Uterus (tissue), 2 donors: ENCODE data around the gene HIP1R.

Experiments
- POLR2A ChIP-seq, 2 donors: fragments of 450-650 bp; IDR thresholded peaks; one replicate each; pipeline ENCODE4 v1.6.1; 2016; ENCODE audit warnings: antibody characterized with exemption in 2 of 2, mild to moderate bottlenecking in 1 of 2, moderate library complexity in 1 of 2
- TF ChIP-seq, protein P1 (sequence below), 4 experiments: fragments of 200-600 bp in 2 of 4; fragments of 450-650 bp in 2 of 4; sonication (generic) in 2 of 4; IDR thresholded peaks; one replicate each; pipeline ENCODE4 v1.5.1; 2016 to 2019; ENCODE audit warnings: antibody characterized with exemption in 4 of 4, mild to moderate bottlenecking in 2 of 4, moderate library complexity in 1 of 4

DNA sequence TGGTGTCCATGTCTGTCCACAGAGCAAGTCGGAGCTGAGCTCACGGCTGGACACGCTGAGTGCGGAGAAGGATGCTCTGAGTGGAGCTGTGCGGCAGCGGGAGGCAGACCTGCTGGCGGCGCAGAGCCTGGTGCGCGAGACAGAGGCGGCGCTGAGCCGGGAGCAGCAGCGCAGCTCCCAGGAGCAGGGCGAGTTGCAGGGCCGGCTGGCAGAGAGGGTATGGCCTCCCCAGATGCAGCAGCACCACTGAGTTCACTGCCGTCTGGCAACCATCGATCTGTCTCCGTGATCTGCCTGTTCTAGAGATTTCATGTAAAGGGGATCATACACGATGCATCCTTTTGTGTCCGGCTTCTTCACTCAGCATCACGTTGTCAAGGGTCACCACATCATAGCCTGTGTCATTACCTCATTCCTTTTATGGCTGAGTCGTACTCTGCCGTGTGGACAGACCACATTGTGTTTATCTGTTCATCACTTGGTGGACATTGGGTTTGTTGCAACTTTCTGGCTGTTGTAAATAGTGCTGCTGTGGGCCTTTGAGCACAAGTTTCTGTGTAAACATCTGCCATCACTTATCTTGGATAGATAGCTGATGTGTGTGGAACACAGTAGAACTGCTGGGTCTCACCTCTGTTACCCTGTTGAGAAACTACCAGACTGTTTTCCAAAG, 21.9 kb downstream of the HIP1R start:
- TF ChIP-seq, protein P1, sequence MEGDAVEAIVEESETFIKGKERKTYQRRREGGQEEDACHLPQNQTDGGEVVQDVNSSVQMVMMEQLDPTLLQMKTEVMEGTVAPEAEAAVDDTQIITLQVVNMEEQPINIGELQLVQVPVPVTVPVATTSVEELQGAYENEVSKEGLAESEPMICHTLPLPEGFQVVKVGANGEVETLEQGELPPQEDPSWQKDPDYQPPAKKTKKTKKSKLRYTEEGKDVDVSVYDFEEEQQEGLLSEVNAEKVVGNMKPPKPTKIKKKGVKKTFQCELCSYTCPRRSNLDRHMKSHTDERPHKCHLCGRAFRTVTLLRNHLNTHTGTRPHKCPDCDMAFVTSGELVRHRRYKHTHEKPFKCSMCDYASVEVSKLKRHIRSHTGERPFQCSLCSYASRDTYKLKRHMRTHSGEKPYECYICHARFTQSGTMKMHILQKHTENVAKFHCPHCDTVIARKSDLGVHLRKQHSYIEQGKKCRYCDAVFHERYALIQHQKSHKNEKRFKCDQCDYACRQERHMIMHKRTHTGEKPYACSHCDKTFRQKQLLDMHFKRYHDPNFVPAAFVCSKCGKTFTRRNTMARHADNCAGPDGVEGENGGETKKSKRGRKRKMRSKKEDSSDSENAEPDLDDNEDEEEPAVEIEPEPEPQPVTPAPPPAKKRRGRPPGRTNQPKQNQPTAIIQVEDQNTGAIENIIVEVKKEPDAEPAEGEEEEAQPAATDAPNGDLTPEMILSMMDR (IDR thresholded peaks at IDR 0.05), result no peak
- TF ChIP-seq POLR2A (IDR thresholded peaks at IDR 0.05), result no peak
